Measurements from ENCODE around the gene ADPRHL1. TPM values are rescaled to one million over a fixed set of nuclear protein-coding genes. Genes with fewer than 3 reads are reported as not detected.

The ADPRHL1 gene
- total and polyA plus RNA-seq, 2 donors (not counting 3 experiments of a cell fraction or from before 2014, with no cell fraction given), result 0.52 to 0.97 TPM

DNA sequence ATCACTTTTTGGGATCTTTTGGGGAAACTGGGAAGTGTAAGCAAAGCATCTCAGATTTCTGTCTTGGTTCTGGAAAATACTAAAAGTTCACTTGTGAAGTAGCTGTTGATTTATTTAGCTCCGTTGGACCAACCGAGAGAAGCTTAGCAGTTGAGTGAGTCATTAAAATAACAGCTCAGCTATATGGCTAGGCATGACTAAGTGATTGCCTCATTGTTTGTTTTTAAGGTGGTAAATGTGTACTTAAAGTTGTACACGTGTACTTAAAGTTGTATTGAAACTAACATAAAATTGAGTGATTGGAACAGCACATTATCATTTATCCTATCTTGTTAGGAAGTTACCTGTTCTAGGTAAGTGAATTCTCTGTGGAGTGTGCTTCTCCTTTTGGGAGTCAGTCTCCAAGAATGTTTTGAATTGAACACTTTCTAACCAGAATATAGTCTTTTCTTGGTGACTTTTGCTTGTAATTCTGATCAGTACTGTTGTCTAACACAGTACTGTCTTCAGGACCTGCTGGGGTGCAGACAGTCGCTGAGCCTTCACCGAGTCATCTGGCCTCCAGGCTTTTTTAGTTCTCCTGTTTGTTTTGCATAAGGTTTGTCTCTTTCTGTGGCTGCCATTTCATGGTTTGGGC lies 40.1 kb upstream of the ADPRHL1 start:
- H3K9me1 ChIP-seq (replicated peaks; ENCODE audit: control insufficient read depth, extremely low read depth, insufficient read depth, low read length), result no peaks in the 10 kb centered on the region
- no TSS peak for BruUV-seq (replicated peaks)
- H3K79me2 ChIP-seq (ENCODE audit: control insufficient read depth, insufficient read depth, low read length), result peaks cover 84% of the 10 kb centered on the region
- H3K36me3 ChIP-seq (ENCODE audit: control insufficient read depth in 2 of 2, extremely low read depth in 1 of 2, insufficient read depth in 2 of 2, low read length in 2 of 2), result peaks cover 13 to 24% of the 10 kb centered on the region in 2 experiments
- H3K27me3 ChIP-seq (ENCODE audit: control insufficient read depth in 2 of 2, insufficient read depth in 2 of 2, low read length in 2 of 2), result no peaks in the 10 kb centered on the region
- TF ChIP-seq POLR2AphosphoS5 (IDR thresholded peaks at IDR 0.05; ENCODE audit: insufficient read depth, low read depth, low read length), result no peak
- peak; percentile 97 for TF ChIP-seq FOS (IDR thresholded peaks at IDR 0.05; ENCODE audit: borderline replicate concordance, insufficient read depth, low read length)
- no peak for TF ChIP-seq POLR2A (IDR thresholded peaks at IDR 0.05; ENCODE audit: low read depth, low read length)
- TF ChIP-seq MAX (IDR thresholded peaks at IDR 0.05; ENCODE audit: insufficient read depth, insufficient read length), result no peak
- no peak for TF ChIP-seq MYC (IDR thresholded peaks at IDR 0.05; ENCODE audit: low read depth, low read length)
- TF ChIP-seq JUN (IDR thresholded peaks at IDR 0.05; ENCODE audit: borderline replicate concordance, insufficient read depth, insufficient read length, low read depth), result peak; percentile 100
- H3K9me3 ChIP-seq (replicated peaks; ENCODE audit: control insufficient read depth, insufficient read depth, low read length), result no peaks in the 10 kb centered on the region
- H3K4me3 ChIP-seq (replicated peaks in 1 of 3; ENCODE audit: insufficient read depth in 1 of 3, low read depth in 1 of 3, low read length in 3 of 3), result peak overlapping the region in 1 of 3 experiments; percentile 46
- H4K20me1 ChIP-seq (replicated peaks; ENCODE audit: control insufficient read depth, extremely low read depth, insufficient read depth, low read length), result peaks cover 3% of the 10 kb centered on the region
- H2AFZ ChIP-seq (ENCODE audit: low read depth, low read length), result no peak overlapping the region
- DNase-seq (ENCODE audit: low read depth, low spot score) (peak; percentile 95), FAIRE-seq (peak; percentile 92)
- POLR2A ChIA-PET, result interaction anchor here (0.6 to 0.7 kb wide), 2 partner anchors 10 to 195 kb away, joined by 3 read pairs; no protein-coding TSS in a partner anchor
- H3K9ac ChIP-seq (replicated peaks; ENCODE audit: extremely low read depth, insufficient read depth, low read length), result peak overlapping the region; percentile 68
- H3K4me1 ChIP-seq (ENCODE audit: control insufficient read depth, extremely low read depth, insufficient read depth, low read length), result peaks cover 49% of the 10 kb centered on the region
- CTCF ChIA-PET, result interaction anchor here (1.2 to 1.7 kb wide), 4 partner anchors 20 to 69 kb away, joined by 3 to 9 read pairs (median 4); no protein-coding TSS in a partner anchor
- intact Hi-C loops (cut with micrococcal nuclease), result no loop called here
- H3K27ac ChIP-seq (ENCODE audit: insufficient read depth, low read depth, low read length), result peak overlapping the region; percentile 78
- dilution Hi-C loops (cut with MboI; ENCODE audit: extremely low pct_ligation_motif_present, low sequenced_read_pairs), result no loop called here
- H3K4me2 ChIP-seq (ENCODE audit: insufficient read depth, low read length), result peak overlapping the region; percentile 95

DNA sequence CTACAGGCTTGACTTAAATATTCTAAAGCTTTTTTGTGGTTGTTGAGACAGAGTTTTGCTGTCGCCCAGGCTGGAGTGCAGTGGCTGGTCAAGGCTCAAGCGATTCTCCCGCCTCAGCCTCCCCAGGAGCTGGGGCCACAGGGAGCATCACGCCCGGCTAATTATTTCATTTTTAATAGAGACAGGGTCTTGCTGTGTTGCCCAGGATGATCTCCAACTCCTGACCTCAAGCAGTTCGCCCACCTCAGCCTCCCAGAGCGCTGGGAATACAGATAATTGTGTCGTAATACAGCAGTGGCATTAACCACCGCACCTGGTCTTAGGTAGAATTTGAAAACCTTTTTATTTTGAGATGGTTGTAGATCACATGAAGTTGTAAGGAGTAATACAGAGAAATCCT lies 38.7 kb upstream of the ADPRHL1 start:
- Histone ChIP-seq H3K4me2 (ENCODE audit: insufficient read depth, low read length) (peak overlapping the region; percentile 82), H3K79me2 (ENCODE audit: control insufficient read depth, insufficient read depth, low read length) (peaks cover 85% of the 10 kb centered on the region), H3K9me3 (replicated peaks; ENCODE audit: control insufficient read depth, insufficient read depth, low read length) (no peaks in the 10 kb centered on the region), H3K9ac (replicated peaks; ENCODE audit: extremely low read depth, insufficient read depth, low read length) (peak overlapping the region; percentile 75), H2AFZ (ENCODE audit: low read depth, low read length) (no peak overlapping the region), H3K4me1 (ENCODE audit: control insufficient read depth, extremely low read depth, insufficient read depth, low read length) (peaks cover 49% of the 10 kb centered on the region), H3K27ac (ENCODE audit: insufficient read depth, low read depth, low read length) (peak overlapping the region; percentile 63), H3K4me3 (replicated peaks in 1 of 3; ENCODE audit: insufficient read depth in 1 of 3, low read depth in 1 of 3, low read length in 3 of 3) (peak overlapping the region; percentile 61 to 90 (median 78)), H3K27me3 (ENCODE audit: control insufficient read depth in 2 of 2, insufficient read depth in 2 of 2, low read length in 2 of 2) (no peaks in the 10 kb centered on the region), H3K36me3 (ENCODE audit: control insufficient read depth in 2 of 2, extremely low read depth in 1 of 2, insufficient read depth in 2 of 2, low read length in 2 of 2) (peaks cover 7 to 11% of the 10 kb centered on the region in 2 experiments), H4K20me1 (replicated peaks; ENCODE audit: control insufficient read depth, extremely low read depth, insufficient read depth, low read length) (no peaks in the 10 kb centered on the region), H3K9me1 (replicated peaks; ENCODE audit: control insufficient read depth, extremely low read depth, insufficient read depth, low read length) (no peaks in the 10 kb centered on the region)
- peak; percentile 21 for FAIRE-seq
- no peak for DNase-seq (ENCODE audit: low read depth, low spot score)
- dilution Hi-C loops (cut with MboI; ENCODE audit: extremely low pct_ligation_motif_present, low sequenced_read_pairs) (no loop called here), intact Hi-C loops (cut with micrococcal nuclease) (loop anchor here (1.0 to 2.0 kb wide), 3 partner anchors 55 to 195 kb away; partner anchors contain the start of gene LAMP1)
- ChIA-PET CTCF (no interaction called here), POLR2A (no interaction called here)
- TF ChIP-seq MAX (IDR thresholded peaks at IDR 0.05; ENCODE audit: insufficient read depth, insufficient read length) (no peak), FOS (IDR thresholded peaks at IDR 0.05; ENCODE audit: borderline replicate concordance, insufficient read depth, low read length) (no peak), GATA2 (IDR thresholded peaks at IDR 0.05; ENCODE audit: insufficient read depth, insufficient read length, low read depth, low read length) (no peak), MYC (IDR thresholded peaks at IDR 0.05; ENCODE audit: low read depth, low read length) (no peak), CTCF (IDR thresholded peaks at IDR 0.05; ENCODE audit: extremely low read depth in 1 of 2, insufficient read depth in 1 of 2, low read depth in 1 of 2, low read length in 2 of 2) (no peak), EZH2 (IDR thresholded peaks at IDR 0.05; ENCODE audit: borderline replicate concordance, low read depth, low read length, severe bottlenecking) (no peak), JUN (IDR thresholded peaks at IDR 0.05; ENCODE audit: borderline replicate concordance, insufficient read depth, insufficient read length, low read depth) (no peak), POLR2AphosphoS5 (IDR thresholded peaks at IDR 0.05; ENCODE audit: insufficient read depth, low read depth, low read length) (no peak), POLR2A (IDR thresholded peaks at IDR 0.05; ENCODE audit: low read depth, low read length) (no peak)
- no TSS peak for BruUV-seq (replicated peaks)

Data from endothelial cell of umbilical vein (primary cell).